Stimulated activated CD4-positive, alpha-beta T cell treated with anti-CD3 and anti-CD28 coated beads, Interleukin-4, amount 100 ng/mL, for 24 hours (primary cell): Measurements from ENCODE around the gene STAP2.

Experiments used
- DNase-seq: peaks from one replicate; pipeline ENCODE4 v3.0.0-alpha.2; 2020

STAP2 gene

GRCh38 chr19:4326837-4327251, 11.8 kb downstream of the STAP2 start:
- no peak for DNase-seq

DNA sequence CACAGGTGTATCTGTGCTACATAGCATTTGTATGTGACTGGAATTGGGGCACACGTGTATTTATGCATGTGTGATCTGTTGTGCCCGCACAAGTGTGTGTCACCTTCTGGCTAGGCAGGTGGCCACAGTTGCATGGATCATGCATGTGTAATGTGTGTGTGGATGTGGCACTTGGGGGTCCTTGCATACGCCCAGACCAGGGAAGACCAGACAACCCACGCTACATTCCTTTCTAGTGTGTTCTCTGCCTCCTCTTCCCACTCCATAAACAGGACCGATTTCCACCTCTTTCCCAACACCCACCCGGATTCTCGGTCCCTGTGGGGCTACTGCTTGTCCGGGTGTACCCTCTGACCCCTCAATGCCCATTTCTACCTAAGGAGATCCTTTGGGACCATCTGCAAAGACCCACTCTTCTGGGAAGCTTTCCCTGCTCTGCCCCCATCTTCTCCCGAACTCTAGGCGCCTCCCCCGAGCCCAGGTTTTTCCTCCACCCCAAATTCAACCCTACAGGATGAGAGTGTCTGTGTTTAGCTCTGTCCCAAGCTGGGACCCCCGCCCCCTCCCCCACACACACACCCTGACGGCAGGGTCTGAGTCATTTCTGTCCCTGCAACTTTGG, 12.3 kb downstream of the STAP2 start:
- no peak for DNase-seq

DNA sequence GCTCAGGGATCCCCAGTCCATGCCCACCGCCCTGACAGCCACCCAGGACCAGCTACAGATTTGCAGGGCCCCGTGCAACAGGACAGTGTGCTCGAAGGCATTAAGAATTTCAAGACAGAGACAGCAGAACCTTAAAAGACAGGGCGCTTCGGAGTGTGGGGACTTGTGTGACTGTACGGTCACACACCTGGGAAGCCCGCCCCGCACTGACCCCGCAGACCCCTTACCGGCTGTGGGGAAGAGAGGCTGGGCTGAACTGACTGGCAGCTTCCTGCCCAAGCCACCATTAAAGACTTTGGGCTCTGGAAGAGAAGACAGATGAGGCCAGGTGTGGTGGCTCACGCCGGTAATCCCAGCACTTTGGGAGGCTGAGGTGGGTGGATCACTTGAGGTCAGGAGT, 14.4 kb downstream of the STAP2 start:
- no peak for DNase-seq

DNA sequence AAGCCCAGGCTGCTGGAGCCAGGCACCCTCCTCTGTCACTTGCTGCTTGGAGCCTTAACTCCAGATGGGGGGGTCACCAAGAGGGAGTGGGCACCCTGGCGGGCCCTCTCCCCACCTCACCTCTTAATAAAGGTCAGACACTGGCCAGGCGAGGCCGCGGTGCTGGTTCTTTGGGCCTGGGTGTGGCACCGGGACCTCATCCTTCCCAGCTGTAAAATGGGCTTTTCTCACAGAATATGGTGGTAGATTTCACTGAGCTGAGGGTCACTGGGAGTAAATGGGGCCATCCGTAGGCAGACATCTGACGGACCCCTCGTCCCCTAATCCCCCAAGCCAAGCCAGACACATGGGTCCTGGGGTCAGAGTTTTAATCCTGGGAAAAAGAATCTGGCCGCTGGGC, 14.9 kb downstream of the STAP2 start:
- DNase-seq = no peak

- no peak for DNase-seq
These were observed 15.5 kb downstream of the STAP2 start for GRCh38 chr19:4322942-4323665.

GRCh38 chr19:4320419-4320818, 18.2 kb downstream of the STAP2 start:
- no peak for DNase-seq

GRCh38 chr19:4319067-4319718, 19.4 kb downstream of the STAP2 start:
- DNase-seq = no peak

- no peak for DNase-seq
These were observed 20.2 kb downstream of the STAP2 start for GRCh38 chr19:4318460-4318859.

- DNase-seq = no peak
These were observed 21.7 kb downstream of the STAP2 start for GRCh38 chr19:4316956-4317355.

DNA sequence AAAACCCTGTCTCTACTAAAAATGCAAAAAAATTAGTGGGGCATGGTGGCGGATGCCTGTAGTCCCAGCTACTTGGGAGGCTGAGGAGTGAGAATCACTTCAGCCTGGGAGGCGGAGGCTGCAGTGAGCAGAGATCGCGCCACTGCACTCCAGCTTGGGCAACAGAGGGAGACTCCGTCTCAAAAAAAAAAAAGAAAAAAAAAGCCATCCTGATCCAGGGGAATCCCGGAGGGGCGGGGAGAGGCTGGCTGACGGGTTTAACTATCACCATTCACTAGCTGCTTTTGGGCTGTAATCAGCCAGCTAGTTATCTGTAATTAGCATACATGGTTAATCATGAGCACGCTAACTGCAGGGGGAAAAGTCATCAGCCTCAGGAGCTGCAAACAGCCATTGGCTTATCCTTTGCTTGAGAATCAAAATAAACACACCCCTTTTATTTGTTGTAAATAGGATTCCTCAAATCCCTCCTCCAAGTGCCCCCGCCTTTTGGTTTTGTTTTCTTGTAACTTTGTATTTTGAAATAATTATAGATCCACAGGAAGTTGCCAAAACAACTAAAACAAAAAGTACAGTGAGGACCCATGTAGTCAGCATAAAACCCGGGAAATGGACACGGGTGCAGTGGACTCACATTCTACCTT, 24.7 kb downstream of the STAP2 start:
- DNase-seq = no peak

- no peak for DNase-seq
These were observed 28.1 kb downstream of the STAP2 start for GRCh38 chr19:4310247-4311121.

GRCh38 chr19:4305659-4306058, 33.0 kb downstream of the STAP2 start:
- no peak for DNase-seq

DNA sequence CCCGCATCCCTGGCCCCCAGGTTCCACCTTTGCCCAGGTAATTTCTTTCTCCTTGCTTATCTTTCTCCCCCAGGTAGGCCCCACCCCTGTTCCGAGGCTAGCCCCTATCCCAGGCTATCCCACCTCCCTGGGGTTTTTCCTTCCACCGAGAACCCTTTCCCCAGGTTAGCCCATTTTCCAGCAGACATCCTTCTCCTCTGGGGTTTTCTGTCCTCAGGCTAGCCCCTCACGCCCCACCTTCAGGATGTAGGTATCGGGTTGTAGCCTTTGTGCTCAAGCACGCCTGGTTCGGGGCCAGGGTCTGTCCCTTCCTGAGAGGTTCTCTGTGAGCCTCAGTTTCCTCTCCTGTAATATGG, 33.4 kb downstream of the STAP2 start:
- DNase-seq = no peak

GRCh38 chr19:4304538-4305256, 33.9 kb downstream of the STAP2 start, which contains the start of gene FSD1:
Gene FSD1 (plus strand): TSS chr19:4304598. CDS start chr19:4304747, 149 bp downstream.
- peak; percentile 73 for DNase-seq

DNA sequence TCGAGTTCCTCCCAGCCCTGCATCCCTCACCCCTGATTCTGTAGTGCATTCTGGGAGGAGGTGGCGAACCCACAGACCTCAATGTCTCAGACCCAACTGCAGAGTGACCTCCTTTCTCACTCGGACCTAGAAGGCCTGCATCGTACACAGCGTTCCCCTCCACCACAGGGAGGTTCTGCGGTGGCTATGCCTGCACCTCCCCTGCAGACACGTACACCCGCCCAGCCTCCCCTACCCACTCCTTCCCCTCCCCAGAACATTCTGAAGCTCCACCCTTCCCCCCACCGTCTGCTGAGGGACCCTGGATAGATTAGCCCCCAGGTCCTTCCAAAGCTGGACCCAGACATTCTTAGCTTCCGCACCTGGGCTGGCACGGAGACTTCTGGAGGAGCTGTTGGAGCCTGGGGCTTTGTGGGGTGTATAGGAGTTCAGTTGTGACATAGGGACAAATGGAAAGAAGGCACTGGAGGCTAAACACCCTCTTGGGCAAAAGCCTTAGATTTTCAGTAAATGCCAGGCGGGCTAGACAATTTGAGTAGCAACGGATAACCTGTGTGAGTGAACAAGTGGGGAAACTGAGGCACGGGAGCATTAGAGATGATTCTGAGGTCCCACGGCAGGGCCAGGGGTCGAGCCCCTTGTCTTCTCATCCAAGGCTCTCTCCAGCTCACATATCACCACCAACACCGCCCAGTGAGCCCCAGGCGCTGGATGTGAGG, 34.6 kb downstream of the STAP2 start:
- no peak for DNase-seq

DNA sequence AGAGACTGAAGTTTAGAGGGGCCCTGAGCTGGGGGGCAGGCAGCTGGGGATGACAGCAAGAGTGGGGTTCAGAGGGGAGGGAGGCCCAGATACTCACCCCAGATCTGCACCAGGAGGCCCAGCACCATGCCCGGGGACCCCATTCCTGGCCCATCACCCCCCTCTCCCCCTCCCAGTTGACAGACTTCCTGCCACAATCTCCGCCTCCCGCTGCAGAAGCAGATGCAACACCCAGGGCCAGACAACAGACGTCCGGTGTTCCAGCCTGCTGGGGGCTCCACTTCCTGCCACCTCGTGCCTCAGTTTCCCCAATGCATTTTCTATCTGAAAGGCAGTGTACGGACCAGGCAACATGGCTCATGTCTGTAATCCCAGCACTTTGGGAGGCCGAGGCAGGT, 36.4 kb downstream of the STAP2 start, which contains the start of gene TMIGD2:
Gene TMIGD2 (minus strand): TSS at position 147 of the 398 bp plus-strand sequence. CDS start 4 bp downstream, at position 143.
- DNase-seq = no peak

DNA sequence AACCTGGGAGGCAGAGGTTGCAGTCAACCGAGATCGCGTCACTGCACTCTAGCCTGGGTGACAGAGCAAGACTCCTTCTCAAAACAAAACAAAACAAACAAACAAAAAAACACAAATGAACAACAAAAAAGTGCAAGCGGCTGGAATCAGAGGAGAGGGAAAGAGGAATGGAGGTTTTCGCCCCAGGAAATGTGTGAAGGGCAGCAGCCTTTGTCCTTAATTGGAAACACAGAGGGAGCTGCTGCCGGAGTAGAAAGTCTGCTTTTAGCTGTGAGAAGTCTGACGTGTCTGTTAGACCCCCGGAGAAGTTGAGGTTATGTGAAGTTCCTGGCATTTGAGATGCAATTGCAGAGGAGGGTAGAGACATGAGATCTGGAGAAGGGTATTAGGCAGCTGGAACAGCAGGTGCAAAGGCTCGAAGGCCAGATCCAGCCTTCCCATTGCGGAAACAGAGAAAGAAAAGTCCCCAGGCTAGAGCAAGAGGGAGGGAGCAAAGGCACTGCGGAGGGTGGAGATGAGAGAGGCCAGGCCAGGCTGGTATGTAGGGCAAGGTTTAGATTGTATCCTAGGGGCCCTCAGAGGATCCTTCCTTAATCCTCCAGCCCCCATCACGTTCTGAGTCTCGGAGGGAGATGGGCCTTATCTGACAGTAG, 36.9 kb downstream of the STAP2 start:
- DNase-seq = no peak

- DNase-seq = no peak
These were observed 38.0 kb downstream of the STAP2 start for GRCh38 chr19:4300589-4300988.

GRCh38 chr19:4298810-4299550, 39.6 kb downstream of the STAP2 start:
- DNase-seq = no peak
